ENCODE measurements around the gene CSNK1G2. TPM values are rescaled to one million over a fixed set of nuclear protein-coding genes. Genes with fewer than 3 reads are reported as not detected.

CSNK1G2 gene
- total RNA-seq, 1 experiment from 2014 or later = 100.0 TPM

DNA sequence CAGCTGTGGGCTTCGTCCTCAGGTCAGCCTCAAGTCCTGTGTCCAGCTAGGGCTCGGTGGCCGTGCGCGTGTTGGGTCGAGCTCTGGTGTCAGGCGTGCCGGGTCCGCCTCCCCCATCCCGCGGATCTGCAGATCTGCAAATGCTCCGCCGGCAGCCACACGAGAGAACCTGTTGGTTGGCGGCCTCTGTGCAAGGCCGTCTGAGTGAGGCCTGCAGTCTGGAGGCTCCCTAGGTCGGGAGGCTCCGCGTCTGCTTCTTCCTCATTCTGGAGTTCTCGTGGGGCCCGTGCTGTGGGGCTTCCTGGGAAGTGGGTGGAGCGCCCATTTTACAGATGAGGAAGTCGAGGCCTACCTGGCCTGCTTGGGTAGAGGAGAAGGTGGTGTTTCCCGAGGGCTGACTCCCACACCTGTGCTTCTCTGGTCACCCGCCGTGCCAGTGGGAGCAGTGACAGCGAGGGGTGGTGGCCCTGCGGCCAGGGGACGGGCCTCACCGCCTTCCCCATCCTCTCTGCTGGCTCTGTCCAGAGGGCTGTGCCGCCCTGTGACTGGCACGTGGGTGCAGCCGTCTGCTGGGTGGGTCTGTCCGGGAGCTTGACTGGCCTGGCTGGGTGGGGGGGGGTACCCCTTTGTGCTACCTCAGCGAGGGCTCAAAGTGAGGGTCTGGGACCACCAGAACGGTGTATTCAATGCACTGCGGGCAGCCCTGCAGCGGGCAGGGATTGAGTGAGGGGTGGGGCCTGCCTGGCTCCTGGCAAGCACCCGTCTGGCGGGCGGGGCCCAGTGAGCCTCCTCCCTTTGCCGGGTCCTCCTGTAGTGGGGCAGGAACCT, 3.3 kb downstream of the CSNK1G2 start:
- H4K5ac ChIP-seq (ENCODE audit: insufficient read length, low read depth, low read length) = no peak overlapping the region
- no CpG with 5 or more reads among the region's 42 CpGs for WGBS (ENCODE audit: extremely low coverage, insufficient read length, low lambda C conversion rate)

More for the DNA sequence above, 3.3 kb downstream of the CSNK1G2 start:
- no peaks in the 10 kb centered on the region; the same call in 1 of the 2 replicates for H3K4me1 ChIP-seq (ENCODE audit: insufficient read depth, low read length)
- H3K9me3 Mint-ChIP-seq = no peaks in the 10 kb centered on the region
- no peak overlapping the region for H3K27ac ChIP-seq (ENCODE audit: insufficient read length, low read depth, low read length)
- no peak overlapping the region for H2BK120ac ChIP-seq (ENCODE audit: low read depth, low read length, poor library complexity, severe bottlenecking)
- H4K8ac ChIP-seq (replicated peaks; ENCODE audit: insufficient read length, low read depth, low read length) = no peak overlapping the region
- H2BK20ac ChIP-seq (ENCODE audit: low read depth, low read length, poor library complexity, severe bottlenecking) = no peak overlapping the region
- no peak overlapping the region for H3K9ac ChIP-seq (ENCODE audit: extremely low read depth, insufficient read length, low read length)
- peaks cover 2 to 5% (median 4%) of the 10 kb centered on the region in 3 experiments; a peak in 6 of 7 replicates for H3K36me3 Mint-ChIP-seq (ENCODE audit: insufficient read depth in 1 of 3, low read depth in 3 of 3)
- peak overlapping the region; percentile 17 to 25; a peak in 3 of 5 replicates for H3K4me3 Mint-ChIP-seq
- H3K27ac Mint-ChIP-seq = 0 out of 7 replicates have a peak overlapping the region, but pooled peaks of 1 of the 3 experiments have one; percentile 53
- no peak overlapping the region for H2AK5ac ChIP-seq (ENCODE audit: insufficient read length, low read length)
- H3K23ac ChIP-seq (ENCODE audit: insufficient read length, low read depth, low read length) = no peak overlapping the region
- no peak overlapping the region for H3K4ac ChIP-seq (ENCODE audit: low read depth, low read length)
- H2BK5ac ChIP-seq (ENCODE audit: insufficient read length, low read length) = no peak overlapping the region
- H3K4me2 ChIP-seq (ENCODE audit: insufficient read depth, insufficient read length, low read length) = no peak overlapping the region
- H3K18ac ChIP-seq (ENCODE audit: insufficient read length, low read depth, low read length) = no peak overlapping the region
- peaks cover 48% of the 10 kb centered on the region for H3K79me2 ChIP-seq (ENCODE audit: insufficient read depth, low read length)
- no peak overlapping the region for H2BK12ac ChIP-seq (ENCODE audit: insufficient read length, low read depth, low read length)
- no peaks in the 10 kb centered on the region for H3K9me3 ChIP-seq (ENCODE audit: control insufficient read depth, low read depth, low read length)
- no peak overlapping the region for H2BK15ac ChIP-seq (ENCODE audit: low read depth, low read length)
- peaks cover 9% of the 10 kb centered on the region for H3K79me1 ChIP-seq (ENCODE audit: insufficient read depth, low read depth, low read length, poor library complexity, severe bottlenecking)
- no peak overlapping the region for H3T11ph ChIP-seq (ENCODE audit: low read length)
- DNase-seq = no peak
- peaks cover 21 to 28% of the 10 kb centered on the region in 2 experiments for H3K4me1 Mint-ChIP-seq
- no peaks in the 10 kb centered on the region for H3K27me3 Mint-ChIP-seq (ENCODE audit: low read depth)
- TF ChIP-seq, protein P1, sequence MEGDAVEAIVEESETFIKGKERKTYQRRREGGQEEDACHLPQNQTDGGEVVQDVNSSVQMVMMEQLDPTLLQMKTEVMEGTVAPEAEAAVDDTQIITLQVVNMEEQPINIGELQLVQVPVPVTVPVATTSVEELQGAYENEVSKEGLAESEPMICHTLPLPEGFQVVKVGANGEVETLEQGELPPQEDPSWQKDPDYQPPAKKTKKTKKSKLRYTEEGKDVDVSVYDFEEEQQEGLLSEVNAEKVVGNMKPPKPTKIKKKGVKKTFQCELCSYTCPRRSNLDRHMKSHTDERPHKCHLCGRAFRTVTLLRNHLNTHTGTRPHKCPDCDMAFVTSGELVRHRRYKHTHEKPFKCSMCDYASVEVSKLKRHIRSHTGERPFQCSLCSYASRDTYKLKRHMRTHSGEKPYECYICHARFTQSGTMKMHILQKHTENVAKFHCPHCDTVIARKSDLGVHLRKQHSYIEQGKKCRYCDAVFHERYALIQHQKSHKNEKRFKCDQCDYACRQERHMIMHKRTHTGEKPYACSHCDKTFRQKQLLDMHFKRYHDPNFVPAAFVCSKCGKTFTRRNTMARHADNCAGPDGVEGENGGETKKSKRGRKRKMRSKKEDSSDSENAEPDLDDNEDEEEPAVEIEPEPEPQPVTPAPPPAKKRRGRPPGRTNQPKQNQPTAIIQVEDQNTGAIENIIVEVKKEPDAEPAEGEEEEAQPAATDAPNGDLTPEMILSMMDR (conservative IDR thresholded peaks at IDR 0.05) = no peak
- no peak overlapping the region for H3K14ac ChIP-seq (ENCODE audit: insufficient read depth, low read length)
- no peaks in the 10 kb centered on the region for H4K20me1 ChIP-seq (ENCODE audit: control insufficient read depth, insufficient read depth, insufficient read length)
- H2AFZ ChIP-seq (ENCODE audit: low read length) = no peak overlapping the region
- H3K56ac ChIP-seq (ENCODE audit: insufficient read length, low read depth, low read length) = no peak overlapping the region
- H3K27me3 ChIP-seq (ENCODE audit: insufficient read depth, low read length) = no peaks in the 10 kb centered on the region
- H3K23me2 ChIP-seq (ENCODE audit: insufficient read length, low read depth, low read length, poor library complexity, severe bottlenecking) = peaks cover 11% of the 10 kb centered on the region
- H4K91ac ChIP-seq (ENCODE audit: insufficient read length, low read depth, low read length) = no peak overlapping the region
